ENCODE results near the gene ZNF451.
A peak's percentile ranks its signal among the peaks of the same experiment; 100 is the strongest.

- TF ChIP-seq CTCF (IDR thresholded peaks at IDR 0.05; ENCODE audit: insufficient read depth, low read length, poor library complexity, severe bottlenecking) (peak; percentile 15), EZH2phosphoT487 (conservative IDR thresholded peaks at IDR 0.05; ENCODE audit: low read length) (no peak)
Observed at GRCh38 chr6:57172136-57173055, 82.4 kb downstream of the ZNF451 start, which contains the start of gene BAG2.

Measured in SU-DHL-6 (cell line).